Colonic mucosa (tissue), 4 donors: ENCODE data around the gene SPPL2A. TPM values are rescaled to one million over a fixed set of nuclear protein-coding genes. Genes with fewer than 3 reads are reported as not detected.
A peak's percentile ranks its signal among the peaks of the same experiment; 100 is the strongest.

Experiments
- DNase-seq: peaks from one replicate; pipeline ENCODE4 v3.0.0-alpha.2; 2020
- H3K27ac ChIP-seq: fragments of 200-600 bp; one replicate; pipeline ENCODE4 v1.8.0; 2021
- H3K27me3 ChIP-seq: fragments of 200-600 bp; one replicate; pipeline ENCODE4 v1.8.0; 2021
- H3K36me3 ChIP-seq: fragments of 200-600 bp; one replicate; pipeline ENCODE4 v1.8.0; 2021
- H3K4me1 ChIP-seq: fragments of 200-600 bp; one replicate; pipeline ENCODE4 v1.8.0; 2021; ENCODE audit warnings: mild to moderate bottlenecking
- H3K4me3 ChIP-seq: fragments of 200-600 bp; one replicate; pipeline ENCODE4 v1.8.0; 2021
- H3K9ac ChIP-seq, 2 donors: one replicate each; pipeline ENCODE4 v1.7.0; 2013; ENCODE audit warnings: control low read depth in 2 of 2, low read depth in 2 of 2, low read length in 2 of 2
- H3K9me3 ChIP-seq: fragments of 200-600 bp; one replicate; pipeline ENCODE4 v1.8.0; 2021
- intact Hi-C: fragments of 100-400 bp; cut with DNase I; formaldehyde crosslinking; loops from one replicate; pipeline ENCODE4 v1.14.1; 2022
- total RNA-seq, 2 donors: library from RNA; stranded (reverse); fragmentation: NEBNext Ultra II Directional in 1 of 2; extraction: Animal tissue kit (Norgen Biotek cat#: 25700) in 1 of 2; gene quantifications; one replicate each; pipeline ENCODE4 v1.2.1, GENCODE V29; 2021
- TF ChIP-seq, protein P1 (sequence below): fragments of 200-600 bp; IDR thresholded peaks from one replicate; pipeline ENCODE4 v1.8.0; 2022; ENCODE audit warnings: antibody characterized with exemption, mild to moderate bottlenecking
- donor health status: healthy.
- donor health status: DM: no; HTN: no; CAD: no.
- donor health status: DM: no; HTN: no; CAD: no.

SPPL2A gene
- total RNA-seq, 2 donors from 2014 or later, result 190 to 308 TPM

DNA sequence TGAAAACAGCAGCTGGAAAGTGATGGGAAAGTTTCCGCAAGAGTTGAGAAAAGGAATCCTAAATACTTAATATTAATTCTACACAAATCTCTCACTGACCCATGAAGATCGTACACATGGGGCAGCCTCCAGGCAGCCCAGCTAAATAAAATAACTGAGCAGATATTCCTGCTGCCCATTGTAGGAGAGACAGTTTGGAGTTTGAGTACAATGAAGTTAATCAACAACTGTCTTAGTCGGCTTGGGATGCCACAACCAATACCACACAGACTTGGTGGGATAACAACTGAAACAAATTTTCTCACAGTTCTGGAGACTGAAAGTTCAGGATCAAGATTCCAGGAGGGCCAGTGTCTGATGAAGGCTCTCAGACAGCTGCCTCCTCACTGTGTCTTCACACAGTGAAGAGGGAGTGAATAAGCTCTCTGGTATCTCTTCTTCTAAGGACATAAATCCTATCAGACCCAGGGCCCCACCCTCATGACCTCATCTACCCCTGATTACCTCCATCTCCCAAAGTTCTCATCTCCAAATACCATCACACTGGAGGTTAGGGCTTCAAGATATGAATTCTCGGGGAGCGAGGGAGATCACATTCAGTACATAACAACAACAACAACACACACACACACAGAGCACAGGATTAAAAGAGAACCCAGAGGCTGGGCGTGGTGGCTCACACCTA lies 88.6 kb downstream of the SPPL2A start:
- H3K4me3 ChIP-seq, result no peak overlapping the region
- no peaks in the 10 kb centered on the region for H3K9me3 ChIP-seq
- no peaks in the 10 kb centered on the region for H3K36me3 ChIP-seq
- no peak overlapping the region for H3K9ac ChIP-seq
- H3K4me1 ChIP-seq, result no peaks in the 10 kb centered on the region
- no peak overlapping the region for H3K27ac ChIP-seq
- intact Hi-C loops, result loop anchor here (5.0 kb wide), 1 partner anchor 205 kb away; no protein-coding TSS in a partner anchor
- H3K27me3 ChIP-seq, result no peaks in the 10 kb centered on the region
- TF ChIP-seq, protein P1, sequence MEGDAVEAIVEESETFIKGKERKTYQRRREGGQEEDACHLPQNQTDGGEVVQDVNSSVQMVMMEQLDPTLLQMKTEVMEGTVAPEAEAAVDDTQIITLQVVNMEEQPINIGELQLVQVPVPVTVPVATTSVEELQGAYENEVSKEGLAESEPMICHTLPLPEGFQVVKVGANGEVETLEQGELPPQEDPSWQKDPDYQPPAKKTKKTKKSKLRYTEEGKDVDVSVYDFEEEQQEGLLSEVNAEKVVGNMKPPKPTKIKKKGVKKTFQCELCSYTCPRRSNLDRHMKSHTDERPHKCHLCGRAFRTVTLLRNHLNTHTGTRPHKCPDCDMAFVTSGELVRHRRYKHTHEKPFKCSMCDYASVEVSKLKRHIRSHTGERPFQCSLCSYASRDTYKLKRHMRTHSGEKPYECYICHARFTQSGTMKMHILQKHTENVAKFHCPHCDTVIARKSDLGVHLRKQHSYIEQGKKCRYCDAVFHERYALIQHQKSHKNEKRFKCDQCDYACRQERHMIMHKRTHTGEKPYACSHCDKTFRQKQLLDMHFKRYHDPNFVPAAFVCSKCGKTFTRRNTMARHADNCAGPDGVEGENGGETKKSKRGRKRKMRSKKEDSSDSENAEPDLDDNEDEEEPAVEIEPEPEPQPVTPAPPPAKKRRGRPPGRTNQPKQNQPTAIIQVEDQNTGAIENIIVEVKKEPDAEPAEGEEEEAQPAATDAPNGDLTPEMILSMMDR, result no peak
- no peak for DNase-seq

DNA sequence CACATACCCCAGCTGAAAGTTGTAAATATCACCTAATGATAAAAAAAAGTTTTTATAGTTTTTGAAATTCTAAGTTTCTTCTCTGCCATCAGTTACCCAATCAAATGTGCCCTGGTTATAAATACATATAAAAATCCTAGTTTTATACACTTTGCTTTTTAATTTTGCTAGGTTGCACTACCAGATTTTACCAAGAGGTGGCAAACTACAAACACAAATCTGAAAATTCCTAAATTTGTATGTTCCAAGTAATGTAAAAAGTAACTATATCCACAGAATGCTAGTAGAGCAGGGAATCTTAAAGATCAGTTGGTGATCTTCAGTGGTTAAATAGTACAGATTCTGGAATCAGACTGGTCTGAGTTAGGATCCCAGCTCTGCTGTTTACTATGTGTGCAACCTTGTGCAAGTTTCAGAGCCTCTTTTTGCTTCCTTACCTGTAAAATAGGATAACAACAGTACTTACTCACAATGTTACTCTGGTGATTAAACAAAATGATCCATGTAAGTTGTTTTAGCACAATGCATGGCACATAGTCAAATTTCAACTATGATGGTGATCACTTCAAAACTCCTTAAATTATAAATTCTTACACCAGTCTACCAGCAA lies 89.9 kb downstream of the SPPL2A start:
- Histone ChIP-seq H3K27ac (no peak overlapping the region), H3K9me3 (no peaks in the 10 kb centered on the region), H3K9ac (no peak overlapping the region), H3K36me3 (no peaks in the 10 kb centered on the region), H3K27me3 (no peaks in the 10 kb centered on the region), H3K4me3 (no peak overlapping the region), H3K4me1 (no peaks in the 10 kb centered on the region)
- no peak for DNase-seq
- TF ChIP-seq, protein P1, result peak; percentile 79
- intact Hi-C loops, result loop anchor here (5.0 kb wide), 1 partner anchor 207 kb away; no protein-coding TSS in a partner anchor

DNA sequence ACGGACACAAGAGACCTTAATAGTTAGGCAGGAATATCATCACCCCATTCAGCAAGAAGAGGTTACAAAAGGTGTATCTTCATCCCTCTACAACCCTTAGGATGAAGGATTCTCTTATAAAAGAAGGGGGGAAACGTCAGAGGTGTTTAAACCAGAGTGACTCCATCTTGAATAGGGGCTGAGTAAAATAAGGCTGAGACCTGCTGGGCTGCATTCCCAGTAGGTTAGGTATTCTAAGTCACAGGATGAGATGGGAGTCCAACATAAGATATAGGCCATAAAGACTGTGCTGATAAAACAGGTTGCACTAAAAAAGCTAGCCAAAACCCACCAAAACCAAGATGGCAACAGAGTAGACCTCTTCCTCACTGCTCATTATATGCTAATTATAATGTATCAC lies 95.4 kb downstream of the SPPL2A start:
- no peak overlapping the region for H3K9ac ChIP-seq
- intact Hi-C loops, result no loop called here
- no peak for DNase-seq

DNA sequence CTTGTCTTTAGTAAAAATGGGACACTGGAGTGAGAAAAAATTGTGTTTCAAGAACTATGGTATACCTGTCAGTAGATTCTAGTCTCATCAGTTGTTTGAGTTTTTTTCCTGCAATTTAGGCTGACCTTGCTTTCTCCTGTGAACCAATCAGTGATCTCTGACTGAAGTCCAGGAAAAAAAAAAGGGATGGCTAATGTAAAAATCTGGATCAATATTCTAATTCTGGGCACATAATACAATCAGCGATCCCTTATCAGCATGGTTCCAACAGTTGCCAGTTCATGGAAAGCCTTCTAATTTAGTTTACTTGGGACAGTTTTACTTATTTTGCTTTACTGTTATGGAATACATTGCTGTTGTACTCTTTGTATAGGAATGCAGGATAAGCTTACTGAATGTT lies 95.9 kb downstream of the SPPL2A start:
- intact Hi-C loops, result no loop called here
- TF ChIP-seq, protein P1, result no peak
- no peaks in the 10 kb centered on the region for H3K9me3 ChIP-seq

More for the DNA sequence above, 95.4 kb downstream of the SPPL2A start:
- Histone ChIP-seq H3K4me1 (no peaks in the 10 kb centered on the region), H3K36me3 (no peaks in the 10 kb centered on the region), H3K27me3 (no peaks in the 10 kb centered on the region), H3K4me3 (no peak overlapping the region), H3K9me3 (no peaks in the 10 kb centered on the region), H3K27ac (no peak overlapping the region)
- TF ChIP-seq, protein P1, result no peak

DNA sequence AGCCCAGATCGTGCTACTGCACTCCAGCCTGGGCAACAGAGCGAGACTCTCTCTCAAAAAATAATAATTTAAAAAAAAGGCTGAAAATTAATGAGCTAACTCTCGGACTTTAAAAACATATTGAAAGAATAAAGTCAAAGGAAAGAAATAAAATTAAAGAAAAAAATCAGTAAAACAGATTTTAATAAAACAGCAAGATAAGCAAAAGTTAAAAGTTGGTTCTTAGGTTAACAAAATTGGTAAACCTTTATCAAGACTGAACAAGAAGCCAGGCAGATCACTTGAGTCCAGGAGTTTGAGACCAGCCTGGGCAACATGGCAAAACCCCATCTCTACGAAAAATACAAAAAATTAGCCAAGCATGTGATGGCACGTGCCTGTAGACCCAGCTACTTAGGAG lies 99.6 kb downstream of the SPPL2A start:
- H3K4me3 ChIP-seq, result no peak overlapping the region
- no peaks in the 10 kb centered on the region for H3K27me3 ChIP-seq
- H3K9me3 ChIP-seq, result no peaks in the 10 kb centered on the region
- no peak overlapping the region for H3K27ac ChIP-seq
- H3K36me3 ChIP-seq, result no peaks in the 10 kb centered on the region
- H3K9ac ChIP-seq, result no peak overlapping the region
- H3K4me1 ChIP-seq, result no peaks in the 10 kb centered on the region
- intact Hi-C loops, result no loop called here
- DNase-seq, result no peak
- TF ChIP-seq, protein P1, result no peak

More for the DNA sequence above, 95.9 kb downstream of the SPPL2A start:
- Histone ChIP-seq H3K27ac (no peak overlapping the region), H3K4me1 (no peaks in the 10 kb centered on the region), H3K4me3 (no peak overlapping the region), H3K9ac (no peak overlapping the region), H3K36me3 (no peaks in the 10 kb centered on the region), H3K27me3 (no peaks in the 10 kb centered on the region)
- DNase-seq, result no peak
